Measurements from ENCODE around the gene FEN1.

The FEN1 gene

GRCh38 chr11:61775606-61776554 is 16.8 kb upstream of the FEN1 start:
- H3K27ac ChIP-seq (ENCODE audit: extremely low read depth, low read depth, low read length): no peak overlapping the region
- CTCF ChIA-PET: interaction anchor here (0.7 to 2.0 kb wide), 6 partner anchors 13 to 615 kb away, joined by 3 to 11 read pairs (median 6); no protein-coding TSS in a partner anchor
- POLR2A ChIA-PET: no interaction called here
- no peak for TF ChIP-seq ZNF544 (tag by site-specific recombination; IDR thresholded peaks at IDR 0.05)
- TF ChIP-seq ZNF555 (tag by site-specific recombination; conservative IDR thresholded peaks at IDR 0.05): no peak
- no peak for TF ChIP-seq ZNF214 (tag by site-specific recombination; IDR thresholded peaks at IDR 0.05; ENCODE audit: borderline replicate concordance)
- no peak for TF ChIP-seq ZNF529 (tag by site-specific recombination; IDR thresholded peaks at IDR 0.05; ENCODE audit: insufficient replicate concordance)
- TF ChIP-seq TCF7L2 (IDR thresholded peaks at IDR 0.05; ENCODE audit: borderline replicate concordance, low read depth, low read length): no peak
- TF ChIP-seq ZSCAN5A (tag by site-specific recombination; IDR thresholded peaks at IDR 0.05): no peak
- TF ChIP-seq, protein P1, sequence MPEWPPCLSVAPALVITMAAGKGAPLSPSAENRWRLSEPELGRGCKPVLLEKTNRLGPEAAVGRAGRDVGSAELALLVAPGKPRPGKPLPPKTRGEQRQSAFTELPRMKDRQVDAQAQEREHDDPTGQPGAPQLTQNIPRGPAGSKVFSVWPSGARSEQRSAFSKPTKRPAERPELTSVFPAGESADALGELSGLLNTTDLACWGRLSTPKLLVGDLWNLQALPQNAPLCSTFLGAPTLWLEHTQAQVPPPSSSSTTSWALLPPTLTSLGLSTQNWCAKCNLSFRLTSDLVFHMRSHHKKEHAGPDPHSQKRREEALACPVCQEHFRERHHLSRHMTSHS (tag by site-specific recombination; IDR thresholded peaks at IDR 0.05): no peak
- TF ChIP-seq, protein P2, sequence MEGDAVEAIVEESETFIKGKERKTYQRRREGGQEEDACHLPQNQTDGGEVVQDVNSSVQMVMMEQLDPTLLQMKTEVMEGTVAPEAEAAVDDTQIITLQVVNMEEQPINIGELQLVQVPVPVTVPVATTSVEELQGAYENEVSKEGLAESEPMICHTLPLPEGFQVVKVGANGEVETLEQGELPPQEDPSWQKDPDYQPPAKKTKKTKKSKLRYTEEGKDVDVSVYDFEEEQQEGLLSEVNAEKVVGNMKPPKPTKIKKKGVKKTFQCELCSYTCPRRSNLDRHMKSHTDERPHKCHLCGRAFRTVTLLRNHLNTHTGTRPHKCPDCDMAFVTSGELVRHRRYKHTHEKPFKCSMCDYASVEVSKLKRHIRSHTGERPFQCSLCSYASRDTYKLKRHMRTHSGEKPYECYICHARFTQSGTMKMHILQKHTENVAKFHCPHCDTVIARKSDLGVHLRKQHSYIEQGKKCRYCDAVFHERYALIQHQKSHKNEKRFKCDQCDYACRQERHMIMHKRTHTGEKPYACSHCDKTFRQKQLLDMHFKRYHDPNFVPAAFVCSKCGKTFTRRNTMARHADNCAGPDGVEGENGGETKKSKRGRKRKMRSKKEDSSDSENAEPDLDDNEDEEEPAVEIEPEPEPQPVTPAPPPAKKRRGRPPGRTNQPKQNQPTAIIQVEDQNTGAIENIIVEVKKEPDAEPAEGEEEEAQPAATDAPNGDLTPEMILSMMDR (tag by site-specific recombination; IDR thresholded peaks at IDR 0.05): no peak
- TF ChIP-seq GLIS1 (tag by site-specific recombination; IDR thresholded peaks at IDR 0.05): no peak
- TF ChIP-seq, protein P3, sequence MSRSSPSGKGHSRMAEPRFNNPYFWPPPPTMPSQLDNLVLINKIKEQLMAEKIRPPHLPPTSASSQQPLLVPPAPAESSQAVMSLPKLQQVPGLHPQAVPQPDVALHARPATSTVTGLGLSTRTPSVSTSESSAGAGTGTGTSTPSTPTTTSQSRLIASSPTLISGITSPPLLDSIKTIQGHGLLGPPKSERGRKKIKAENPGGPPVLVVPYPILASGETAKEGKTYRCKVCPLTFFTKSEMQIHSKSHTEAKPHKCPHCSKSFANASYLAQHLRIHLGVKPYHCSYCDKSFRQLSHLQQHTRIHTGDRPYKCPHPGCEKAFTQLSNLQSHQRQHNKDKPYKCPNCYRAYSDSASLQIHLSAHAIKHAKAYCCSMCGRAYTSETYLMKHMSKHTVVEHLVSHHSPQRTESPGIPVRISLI (tag by site-specific recombination; IDR thresholded peaks at IDR 0.05): no peak
- TF ChIP-seq SP3 (tag by site-specific recombination; IDR thresholded peaks at IDR 0.05): no peak
- peak; percentile 57; the same call in 1 of the 2 replicates for TF ChIP-seq KLF8 (tag by site-specific recombination; IDR thresholded peaks at IDR 0.05)
- no peak for TF ChIP-seq ZNF629 (tag by site-specific recombination; IDR thresholded peaks at IDR 0.05)
- TF ChIP-seq ZNF280C (tag by site-specific recombination; IDR thresholded peaks at IDR 0.05): no peak
- TF ChIP-seq ZNF830 (tag by site-specific recombination; IDR thresholded peaks at IDR 0.05; ENCODE audit: low read depth): no peak
- TF ChIP-seq, protein P4, sequence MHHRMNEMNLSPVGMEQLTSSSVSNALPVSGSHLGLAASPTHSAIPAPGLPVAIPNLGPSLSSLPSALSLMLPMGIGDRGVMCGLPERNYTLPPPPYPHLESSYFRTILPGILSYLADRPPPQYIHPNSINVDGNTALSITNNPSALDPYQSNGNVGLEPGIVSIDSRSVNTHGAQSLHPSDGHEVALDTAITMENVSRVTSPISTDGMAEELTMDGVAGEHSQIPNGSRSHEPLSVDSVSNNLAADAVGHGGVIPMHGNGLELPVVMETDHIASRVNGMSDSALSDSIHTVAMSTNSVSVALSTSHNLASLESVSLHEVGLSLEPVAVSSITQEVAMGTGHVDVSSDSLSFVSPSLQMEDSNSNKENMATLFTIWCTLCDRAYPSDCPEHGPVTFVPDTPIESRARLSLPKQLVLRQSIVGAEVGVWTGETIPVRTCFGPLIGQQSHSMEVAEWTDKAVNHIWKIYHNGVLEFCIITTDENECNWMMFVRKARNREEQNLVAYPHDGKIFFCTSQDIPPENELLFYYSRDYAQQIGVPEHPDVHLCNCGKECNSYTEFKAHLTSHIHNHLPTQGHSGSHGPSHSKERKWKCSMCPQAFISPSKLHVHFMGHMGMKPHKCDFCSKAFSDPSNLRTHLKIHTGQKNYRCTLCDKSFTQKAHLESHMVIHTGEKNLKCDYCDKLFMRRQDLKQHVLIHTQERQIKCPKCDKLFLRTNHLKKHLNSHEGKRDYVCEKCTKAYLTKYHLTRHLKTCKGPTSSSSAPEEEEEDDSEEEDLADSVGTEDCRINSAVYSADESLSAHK (tag by site-specific recombination; IDR thresholded peaks at IDR 0.05): no peak
- TF ChIP-seq, protein P5, sequence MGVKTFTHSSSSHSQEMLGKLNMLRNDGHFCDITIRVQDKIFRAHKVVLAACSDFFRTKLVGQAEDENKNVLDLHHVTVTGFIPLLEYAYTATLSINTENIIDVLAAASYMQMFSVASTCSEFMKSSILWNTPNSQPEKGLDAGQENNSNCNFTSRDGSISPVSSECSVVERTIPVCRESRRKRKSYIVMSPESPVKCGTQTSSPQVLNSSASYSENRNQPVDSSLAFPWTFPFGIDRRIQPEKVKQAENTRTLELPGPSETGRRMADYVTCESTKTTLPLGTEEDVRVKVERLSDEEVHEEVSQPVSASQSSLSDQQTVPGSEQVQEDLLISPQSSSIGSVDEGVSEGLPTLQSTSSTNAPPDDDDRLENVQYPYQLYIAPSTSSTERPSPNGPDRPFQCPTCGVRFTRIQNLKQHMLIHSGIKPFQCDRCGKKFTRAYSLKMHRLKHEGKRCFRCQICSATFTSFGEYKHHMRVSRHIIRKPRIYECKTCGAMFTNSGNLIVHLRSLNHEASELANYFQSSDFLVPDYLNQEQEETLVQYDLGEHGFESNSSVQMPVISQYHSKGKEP (tag by site-specific recombination; IDR thresholded peaks at IDR 0.05): no peak
- no peak for TF ChIP-seq GFI1B (tag by site-specific recombination; IDR thresholded peaks at IDR 0.05)
- TF ChIP-seq KLF16 (tag by site-specific recombination; IDR thresholded peaks at IDR 0.05): no peak
- no peak for TF ChIP-seq ZSCAN23 (tag by site-specific recombination; IDR thresholded peaks at IDR 0.05)
- peak; percentile 100 for TF ChIP-seq ZFHX2 (tag by site-specific recombination; conservative IDR thresholded peaks at IDR 0.05)
- TF ChIP-seq ZNF211 (tag by site-specific recombination; IDR thresholded peaks at IDR 0.05; ENCODE audit: low read depth): no peak

More at GRCh38 chr11:61775606-61776554, 16.8 kb upstream of the FEN1 start:
- Histone ChIP-seq H3K4me3 (ENCODE audit: low read depth, low read length) (no peak overlapping the region), H3K4me1 (ENCODE audit: control insufficient read depth, insufficient read depth, low read length) (no peaks in the 10 kb centered on the region), H3K36me3 (ENCODE audit: control insufficient read depth in 2 of 2, insufficient read depth in 1 of 2, low read length in 2 of 2) (peaks cover 0 to 4% of the 10 kb centered on the region in 2 experiments; a peak in 1 of 3 replicates), H3K9me3 (ENCODE audit: control insufficient read depth, insufficient read depth, low read depth, low read length) (no peaks in the 10 kb centered on the region)
